Measurements from ENCODE around the gene NSMCE1.

Gene NSMCE1

GRCh38 chr16:27226476-27226875, 42.1 kb downstream of the NSMCE1 start:
- TF ChIP-seq, protein P1, sequence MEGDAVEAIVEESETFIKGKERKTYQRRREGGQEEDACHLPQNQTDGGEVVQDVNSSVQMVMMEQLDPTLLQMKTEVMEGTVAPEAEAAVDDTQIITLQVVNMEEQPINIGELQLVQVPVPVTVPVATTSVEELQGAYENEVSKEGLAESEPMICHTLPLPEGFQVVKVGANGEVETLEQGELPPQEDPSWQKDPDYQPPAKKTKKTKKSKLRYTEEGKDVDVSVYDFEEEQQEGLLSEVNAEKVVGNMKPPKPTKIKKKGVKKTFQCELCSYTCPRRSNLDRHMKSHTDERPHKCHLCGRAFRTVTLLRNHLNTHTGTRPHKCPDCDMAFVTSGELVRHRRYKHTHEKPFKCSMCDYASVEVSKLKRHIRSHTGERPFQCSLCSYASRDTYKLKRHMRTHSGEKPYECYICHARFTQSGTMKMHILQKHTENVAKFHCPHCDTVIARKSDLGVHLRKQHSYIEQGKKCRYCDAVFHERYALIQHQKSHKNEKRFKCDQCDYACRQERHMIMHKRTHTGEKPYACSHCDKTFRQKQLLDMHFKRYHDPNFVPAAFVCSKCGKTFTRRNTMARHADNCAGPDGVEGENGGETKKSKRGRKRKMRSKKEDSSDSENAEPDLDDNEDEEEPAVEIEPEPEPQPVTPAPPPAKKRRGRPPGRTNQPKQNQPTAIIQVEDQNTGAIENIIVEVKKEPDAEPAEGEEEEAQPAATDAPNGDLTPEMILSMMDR (conservative IDR thresholded peaks at IDR 0.05; ENCODE audit: low read depth, low read length): no peak
- peak overlapping the region; percentile 94 for H3K27ac ChIP-seq
- H3K27me3 ChIP-seq (ENCODE audit: insufficient read depth, low read depth): no peaks in the 10 kb centered on the region

DNA sequence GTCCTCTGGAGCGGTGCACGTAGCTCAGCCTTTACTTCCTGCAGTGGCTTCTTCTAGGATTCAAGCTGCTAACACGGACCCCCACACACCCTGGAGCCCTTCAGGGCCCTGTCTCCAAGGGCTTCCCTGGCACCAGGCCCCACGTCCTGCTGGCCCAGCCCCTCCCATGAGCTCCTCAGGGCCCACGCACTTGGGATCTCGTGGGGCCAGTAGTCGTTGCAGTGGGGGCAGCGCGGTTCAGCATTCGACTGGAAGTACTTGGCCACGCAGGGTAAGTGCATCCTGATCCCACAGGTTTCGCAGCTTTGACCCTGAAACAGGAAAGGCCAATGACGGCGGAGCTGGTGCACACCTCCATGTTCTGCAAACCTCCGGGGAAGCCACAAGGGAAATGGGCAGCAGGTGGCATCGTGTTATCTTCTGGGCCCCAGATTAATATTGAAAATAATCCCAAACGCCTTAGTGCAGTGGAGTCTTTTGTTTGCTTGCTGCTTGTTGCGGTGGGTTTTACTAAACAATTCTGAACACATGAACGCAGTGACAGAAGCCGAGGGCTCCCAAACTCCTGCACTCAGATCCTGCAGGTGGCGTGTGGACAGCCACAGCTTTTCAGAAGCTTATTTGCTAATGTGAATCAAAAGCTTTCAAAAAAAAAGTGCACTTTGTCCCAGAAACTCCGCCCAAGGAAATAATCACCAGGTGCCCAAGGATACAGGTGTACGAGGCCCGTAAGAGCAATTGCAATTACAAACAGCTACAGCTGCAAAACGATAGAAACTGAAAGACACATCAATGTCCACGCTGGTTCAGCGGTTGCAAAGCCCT, 42.8 kb downstream of the NSMCE1 start:
- peak overlapping the region; percentile 45; the same call in 1 of the 2 replicates for H2AFZ ChIP-seq (ENCODE audit: low read depth)
- TF ChIP-seq, protein P1 (conservative IDR thresholded peaks at IDR 0.05; ENCODE audit: low read depth, low read length): peak; percentile 35
- peak overlapping the region; percentile 94 for H3K27ac ChIP-seq

More at GRCh38 chr16:27226476-27226875, 42.1 kb downstream of the NSMCE1 start:
- Histone ChIP-seq H4K20me1 (ENCODE audit: insufficient read depth) (no peaks in the 10 kb centered on the region), H3K4me1 (ENCODE audit: low read depth, poor library complexity, severe bottlenecking) (peaks cover 78% of the 10 kb centered on the region), H3K9ac (peak overlapping the region; percentile 60; the same call in 1 of the 2 replicates), H3K4me2 (peak overlapping the region; percentile 98), H2AFZ (ENCODE audit: low read depth) (peak overlapping the region; percentile 45; the same call in 1 of the 2 replicates), H3K36me3 (ENCODE audit: insufficient read depth) (no peaks in the 10 kb centered on the region), H3K79me2 (ENCODE audit: insufficient read depth, low read depth) (no peaks in the 10 kb centered on the region), H3K4me3 (IDR thresholded peaks at IDR 0.05; ENCODE audit: insufficient read depth, low read depth, low read length) (no peak overlapping the region)

GRCh38 chr16:27224741-27225300, 43.8 kb downstream of the NSMCE1 start:
- Histone ChIP-seq H2AFZ (ENCODE audit: low read depth) (0 out of 2 replicates have a peak overlapping the region, but pooled peaks have one; percentile 45), H3K79me2 (ENCODE audit: insufficient read depth, low read depth) (no peaks in the 10 kb centered on the region), H3K27me3 (ENCODE audit: insufficient read depth, low read depth) (no peaks in the 10 kb centered on the region), H3K36me3 (ENCODE audit: insufficient read depth) (no peaks in the 10 kb centered on the region), H3K27ac (peak overlapping the region; percentile 94), H3K4me3 (IDR thresholded peaks at IDR 0.05; ENCODE audit: insufficient read depth, low read depth, low read length) (no peak overlapping the region), H3K4me1 (ENCODE audit: low read depth, poor library complexity, severe bottlenecking) (peaks cover 62% of the 10 kb centered on the region), H3K9ac (peak overlapping the region; percentile 60), H4K20me1 (ENCODE audit: insufficient read depth) (no peaks in the 10 kb centered on the region), H3K4me2 (peak overlapping the region; percentile 98)
- TF ChIP-seq, protein P1 (conservative IDR thresholded peaks at IDR 0.05; ENCODE audit: low read depth, low read length): no peak

More for the DNA sequence above, 42.8 kb downstream of the NSMCE1 start:
- H3K9ac ChIP-seq: peak overlapping the region; percentile 60
- no peaks in the 10 kb centered on the region for H3K27me3 ChIP-seq (ENCODE audit: insufficient read depth, low read depth)
- no peaks in the 10 kb centered on the region for H3K36me3 ChIP-seq (ENCODE audit: insufficient read depth)
- no peaks in the 10 kb centered on the region for H3K79me2 ChIP-seq (ENCODE audit: insufficient read depth, low read depth)
- no peaks in the 10 kb centered on the region for H4K20me1 ChIP-seq (ENCODE audit: insufficient read depth)
- no peak overlapping the region for H3K4me3 ChIP-seq (IDR thresholded peaks at IDR 0.05; ENCODE audit: insufficient read depth, low read depth, low read length)
- peak overlapping the region; percentile 98 for H3K4me2 ChIP-seq
- peaks cover 71% of the 10 kb centered on the region for H3K4me1 ChIP-seq (ENCODE audit: low read depth, poor library complexity, severe bottlenecking)

GRCh38 chr16:27224271-27224737, 44.3 kb downstream of the NSMCE1 start:
- H3K36me3 ChIP-seq (ENCODE audit: insufficient read depth): no peaks in the 10 kb centered on the region
- H3K79me2 ChIP-seq (ENCODE audit: insufficient read depth, low read depth): no peaks in the 10 kb centered on the region
- no peak overlapping the region for H3K4me3 ChIP-seq (IDR thresholded peaks at IDR 0.05; ENCODE audit: insufficient read depth, low read depth, low read length)
- H3K27me3 ChIP-seq (ENCODE audit: insufficient read depth, low read depth): no peaks in the 10 kb centered on the region
- TF ChIP-seq, protein P1 (conservative IDR thresholded peaks at IDR 0.05; ENCODE audit: low read depth, low read length): no peak
- no peaks in the 10 kb centered on the region for H4K20me1 ChIP-seq (ENCODE audit: insufficient read depth)
- H3K4me2 ChIP-seq: peak overlapping the region; percentile 98; the same call in 1 of the 2 replicates
- peaks cover 56% of the 10 kb centered on the region for H3K4me1 ChIP-seq (ENCODE audit: low read depth, poor library complexity, severe bottlenecking)
- H2AFZ ChIP-seq (ENCODE audit: low read depth): no peak overlapping the region
- peak overlapping the region; percentile 94 for H3K27ac ChIP-seq
- H3K9ac ChIP-seq: peak overlapping the region; percentile 60; the same call in 1 of the 2 replicates

Data from KMS-11 (cell line).